HG03442 (cell line): ENCODE data around the gene KDSR.
"Not testable (repeated sequence)": the region's sequence is repeated elsewhere in the genome, so short reads cannot be mapped to it uniquely, and the experiment has no call there.

ENCODE experiments used
- ATAC-seq: cut with Tn5 transposase; IDR thresholded peaks from one replicate; pipeline ENCODE4 v1.9.1; 2021; ENCODE audit warnings: mild to moderate bottlenecking, moderate library complexity; ENCODE audit not compliant: unreplicated experiment

KDSR gene

GRCh38 chr18:63366213-63367052 lies 573 bp downstream of the KDSR start:
- ATAC-seq = peak; percentile 26

- no peak for ATAC-seq
These were observed 1.2 kb downstream of the KDSR start for GRCh38 chr18:63365876-63366212.

- ATAC-seq = no peak
These were observed 3.1 kb downstream of the KDSR start for GRCh38 chr18:63363951-63364350.

GRCh38 chr18:63363420-63363819 lies 3.6 kb downstream of the KDSR start:
- not testable (repeated sequence) for ATAC-seq

- ATAC-seq = no peak
These were observed 10.6 kb downstream of the KDSR start for GRCh38 chr18:63356272-63356896.

- no peak for ATAC-seq
These were observed 16.8 kb downstream of the KDSR start for GRCh38 chr18:63350230-63350629.

- ATAC-seq = no peak
These were observed 18.4 kb downstream of the KDSR start for GRCh38 chr18:63348508-63349136.

GRCh38 chr18:63346480-63347183 lies 20.4 kb downstream of the KDSR start:
- no peak for ATAC-seq

- no peak for ATAC-seq
These were observed 21.0 kb downstream of the KDSR start for GRCh38 chr18:63346031-63346430.

GRCh38 chr18:63344918-63345317 lies 22.1 kb downstream of the KDSR start:
- no peak for ATAC-seq

GRCh38 chr18:63344263-63344662 lies 22.7 kb downstream of the KDSR start:
- ATAC-seq = no peak

- peak; percentile 81 for ATAC-seq
These were observed 24.8 kb downstream of the KDSR start for GRCh38 chr18:63342206-63342605.

- ATAC-seq = no peak
These were observed 27.0 kb downstream of the KDSR start for GRCh38 chr18:63339920-63340484.

GRCh38 chr18:63336366-63337099 lies 30.5 kb downstream of the KDSR start:
- ATAC-seq = no peak

GRCh38 chr18:63331105-63331504 lies 35.9 kb downstream of the KDSR start:
- ATAC-seq = no peak

- ATAC-seq = no peak
These were observed 37.4 kb downstream of the KDSR start for GRCh38 chr18:63329431-63330145.

GRCh38 chr18:63326011-63326410 lies 41.0 kb downstream of the KDSR start:
- ATAC-seq = no peak

- no peak for ATAC-seq
These were observed 41.8 kb downstream of the KDSR start for GRCh38 chr18:63325086-63325686.

- no peak for ATAC-seq
These were observed 43.9 kb downstream of the KDSR start for GRCh38 chr18:63322908-63323634.
